Measurements from ENCODE around the gene CDKAL1. TPM values are rescaled to one million over a fixed set of nuclear protein-coding genes. Genes with fewer than 3 reads are reported as not detected.

CDKAL1 gene
- total and polyA plus RNA-seq, 4 donors: 2.0 to 12.9 (median 6.7) TPM

GRCh38 chr6:20893412-20893811 lies 359.2 kb downstream of the CDKAL1 start:
- DNase-seq (ENCODE audit: low spot score): no peak
- H3K4me3 ChIP-seq (ENCODE audit: low read depth in 1 of 3, low read length in 3 of 3): no peak overlapping the region
- no peak overlapping the region for H3K27ac ChIP-seq (ENCODE audit: low read depth in 1 of 2, low read length in 2 of 2)
- TF ChIP-seq MAX (IDR thresholded peaks at IDR 0.05) (no peak), FOXA2 (IDR thresholded peaks at IDR 0.05) (no peak), JUND (IDR thresholded peaks at IDR 0.05) (no peak)
- H3K36me3 ChIP-seq (ENCODE audit: control insufficient read depth in 4 of 4, insufficient read depth in 3 of 4, low read depth in 1 of 4, low read length in 3 of 4): no peaks in the 10 kb centered on the region
- no peaks in the 10 kb centered on the region for H3K9me3 ChIP-seq (ENCODE audit: control insufficient read depth in 4 of 4, low read length in 3 of 4)
- H3K9ac ChIP-seq (ENCODE audit: low read depth in 1 of 2, low read length in 2 of 2): no peak overlapping the region
- no peaks in the 10 kb centered on the region for H3K4me1 ChIP-seq (ENCODE audit: control insufficient read depth in 4 of 4, insufficient read depth in 4 of 4, low read length in 3 of 4)
- no peaks in the 10 kb centered on the region for H3K27me3 ChIP-seq (ENCODE audit: control insufficient read depth in 4 of 4, insufficient read depth in 4 of 4, low read length in 3 of 4)

- no peaks in the 10 kb centered on the region for H3K36me3 ChIP-seq (ENCODE audit: control insufficient read depth in 4 of 4, insufficient read depth in 3 of 4, low read depth in 1 of 4, low read length in 3 of 4)
- no peaks in the 10 kb centered on the region for H3K27me3 ChIP-seq (ENCODE audit: control insufficient read depth in 4 of 4, insufficient read depth in 4 of 4, low read length in 3 of 4)
- TF ChIP-seq RAD21 (IDR thresholded peaks at IDR 0.05) (no peak), MAX (IDR thresholded peaks at IDR 0.05) (no peak), EGR1 (IDR thresholded peaks at IDR 0.05; ENCODE audit: low read depth in 2 of 2) (no peak), NR2F2 (IDR thresholded peaks at IDR 0.05) (no peak), FOXA2 (IDR thresholded peaks at IDR 0.05) (no peak), CTCF (IDR thresholded peaks at IDR 0.05; ENCODE audit: low read depth, low read length, missing input control) (no peak), REST (IDR thresholded peaks at IDR 0.05) (no peak), YY1 (IDR thresholded peaks at IDR 0.05) (no peak), ATF3 (IDR thresholded peaks at IDR 0.05) (no peak), SP1 (IDR thresholded peaks at IDR 0.05) (no peak), HNF4A (conservative IDR thresholded peaks at IDR 0.05) (no peak), HNF4G (IDR thresholded peaks at IDR 0.05) (no peak), TAF1 (conservative IDR thresholded peaks at IDR 0.05) (no peak), JUND (IDR thresholded peaks at IDR 0.05) (no peak), GABPA (IDR thresholded peaks at IDR 0.05 in 1 of 2, conservative IDR thresholded peaks at IDR 0.05 in 1 of 2) (no peak)
- no peak for DNase-seq (ENCODE audit: low spot score)
- no peak overlapping the region for H3K4me3 ChIP-seq (ENCODE audit: low read depth in 1 of 3, low read length in 3 of 3)
- H3K9me3 ChIP-seq (ENCODE audit: control insufficient read depth in 4 of 4, low read length in 3 of 4): no peaks in the 10 kb centered on the region
- H3K27ac ChIP-seq (ENCODE audit: low read depth in 1 of 2, low read length in 2 of 2): no peak overlapping the region
- H3K4me1 ChIP-seq (ENCODE audit: control insufficient read depth in 4 of 4, insufficient read depth in 4 of 4, low read length in 3 of 4): no peaks in the 10 kb centered on the region
- WGBS: 96% methylated on average over 7 of the region's 7 CpGs
- no peak overlapping the region for H3K9ac ChIP-seq (ENCODE audit: low read depth in 1 of 2, low read length in 2 of 2)
Observed at GRCh38 chr6:20900389-20901160, 366.3 kb downstream of the CDKAL1 start.

All from liver (tissue), 9 donors.